Smooth muscle cell (in vitro differentiated cells): ENCODE data around the gene ZNF425. TPM values are rescaled to one million over a fixed set of nuclear protein-coding genes. Genes with fewer than 3 reads are reported as not detected.
"Not testable (repeated sequence)": the region's sequence is repeated elsewhere in the genome, so short reads cannot be mapped to it uniquely, and the experiment has no call there.

Experiments used
- DNase-seq: peaks from one replicate; lab custom pipeline; 2025; ENCODE audit not compliant: unreplicated experiment; lab: John Stamatoyannopoulos, UW
- H2AFZ ChIP-seq: fragments of 200-600 bp; sonication (generic); 2 replicates; pipeline ENCODE4 v1.6.0; 2016; ENCODE audit warnings: antibody characterized with exemption, low read depth, mild to moderate bottlenecking
- H3F3A ChIP-seq: fragments of 200-600 bp; sonication (generic); 2 replicates; pipeline ENCODE4 v1.6.0; 2017; ENCODE audit warnings: antibody characterized with exemption, low read depth
- H3K27ac ChIP-seq: fragments of 200-600 bp; sonication (generic); 2 replicates; pipeline ENCODE4 v1.5.1; 2016; ENCODE audit warnings: low read depth, mild to moderate bottlenecking
- H3K27me3 ChIP-seq: fragments of 200-600 bp; sonication (generic); 2 replicates; pipeline ENCODE4 v1.6.1; 2016; ENCODE audit warnings: low read depth, mild to moderate bottlenecking
- H3K36me3 ChIP-seq: fragments of 200-600 bp; sonication (generic); 2 replicates; pipeline ENCODE4 v1.5.1; 2016; ENCODE audit warnings: low read depth
- H3K4me1 ChIP-seq: fragments of 200-600 bp; sonication (generic); 2 replicates; pipeline ENCODE4 v1.5.1; 2016; ENCODE audit warnings: low read depth
- H3K4me2 ChIP-seq: fragments of 200-600 bp; sonication (generic); 2 replicates; pipeline ENCODE4 v1.6.0; 2016; ENCODE audit warnings: mild to moderate bottlenecking
- H3K4me3 ChIP-seq: fragments of 200-600 bp; sonication (generic); 2 replicates; pipeline ENCODE4 v1.5.1; 2016; ENCODE audit warnings: mild to moderate bottlenecking
- H3K79me2 ChIP-seq: fragments of 200-600 bp; sonication (generic); 2 replicates; pipeline ENCODE4 v1.6.0; 2016; ENCODE audit warnings: low read depth, mild to moderate bottlenecking
- H3K9ac ChIP-seq: fragments of 200-600 bp; sonication (generic); 2 replicates; pipeline ENCODE4 v1.6.0; 2016; ENCODE audit warnings: low read depth
- H3K9me3 ChIP-seq: fragments of 200-600 bp; sonication (generic); replicated peaks from 2 replicates; pipeline ENCODE4 v1.5.1; 2016; ENCODE audit warnings: low read depth
- H4K20me1 ChIP-seq: fragments of 200-600 bp; sonication (generic); 2 replicates; pipeline ENCODE4 v1.6.0; 2016; ENCODE audit warnings: low read depth
- WGBS: methylation state at CpG from one replicate; pipeline ENCODE4 v1.1.7; 2016; ENCODE audit warnings: low lambda C conversion rate; 5-methylcytosine and 5-hydroxymethylcytosine counted together
- polyA plus RNA-seq: library from polyadenylated mRNA; unstranded; fragments of >200 nt; fragmentation: Nextera tagmentation; extraction: Ambion mirVana; gene quantifications from 2 replicates; pipeline ENCODE4 v1.2.1, GENCODE V29; 2016
- total RNA-seq: library from RNA; depleted of rRNA; stranded (reverse); fragments of >200 nt; gene quantifications from 2 replicates; pipeline ENCODE4 v1.2.3, GENCODE V29; 2014
- TF ChIP-seq, protein P1 (sequence below): fragments of 200-600 bp; sonication (generic); IDR thresholded peaks from 2 replicates; pipeline ENCODE4 v1.5.1; 2017; ENCODE audit warnings: borderline replicate concordance, mild to moderate bottlenecking, antibody characterized with exemption; ENCODE audit not compliant: insufficient read depth, poor library complexity, severe bottlenecking

The ZNF425 gene
- total and polyA plus RNA-seq, 2 experiments from 2014 or later: 4.3 to 4.5 TPM

- no peaks in the 10 kb centered on the region for H3F3A ChIP-seq
- TF ChIP-seq, protein P1, sequence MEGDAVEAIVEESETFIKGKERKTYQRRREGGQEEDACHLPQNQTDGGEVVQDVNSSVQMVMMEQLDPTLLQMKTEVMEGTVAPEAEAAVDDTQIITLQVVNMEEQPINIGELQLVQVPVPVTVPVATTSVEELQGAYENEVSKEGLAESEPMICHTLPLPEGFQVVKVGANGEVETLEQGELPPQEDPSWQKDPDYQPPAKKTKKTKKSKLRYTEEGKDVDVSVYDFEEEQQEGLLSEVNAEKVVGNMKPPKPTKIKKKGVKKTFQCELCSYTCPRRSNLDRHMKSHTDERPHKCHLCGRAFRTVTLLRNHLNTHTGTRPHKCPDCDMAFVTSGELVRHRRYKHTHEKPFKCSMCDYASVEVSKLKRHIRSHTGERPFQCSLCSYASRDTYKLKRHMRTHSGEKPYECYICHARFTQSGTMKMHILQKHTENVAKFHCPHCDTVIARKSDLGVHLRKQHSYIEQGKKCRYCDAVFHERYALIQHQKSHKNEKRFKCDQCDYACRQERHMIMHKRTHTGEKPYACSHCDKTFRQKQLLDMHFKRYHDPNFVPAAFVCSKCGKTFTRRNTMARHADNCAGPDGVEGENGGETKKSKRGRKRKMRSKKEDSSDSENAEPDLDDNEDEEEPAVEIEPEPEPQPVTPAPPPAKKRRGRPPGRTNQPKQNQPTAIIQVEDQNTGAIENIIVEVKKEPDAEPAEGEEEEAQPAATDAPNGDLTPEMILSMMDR: no peak
These were observed 54.9 kb downstream of the ZNF425 start for GRCh38 chr7:149071182-149071635.

DNA sequence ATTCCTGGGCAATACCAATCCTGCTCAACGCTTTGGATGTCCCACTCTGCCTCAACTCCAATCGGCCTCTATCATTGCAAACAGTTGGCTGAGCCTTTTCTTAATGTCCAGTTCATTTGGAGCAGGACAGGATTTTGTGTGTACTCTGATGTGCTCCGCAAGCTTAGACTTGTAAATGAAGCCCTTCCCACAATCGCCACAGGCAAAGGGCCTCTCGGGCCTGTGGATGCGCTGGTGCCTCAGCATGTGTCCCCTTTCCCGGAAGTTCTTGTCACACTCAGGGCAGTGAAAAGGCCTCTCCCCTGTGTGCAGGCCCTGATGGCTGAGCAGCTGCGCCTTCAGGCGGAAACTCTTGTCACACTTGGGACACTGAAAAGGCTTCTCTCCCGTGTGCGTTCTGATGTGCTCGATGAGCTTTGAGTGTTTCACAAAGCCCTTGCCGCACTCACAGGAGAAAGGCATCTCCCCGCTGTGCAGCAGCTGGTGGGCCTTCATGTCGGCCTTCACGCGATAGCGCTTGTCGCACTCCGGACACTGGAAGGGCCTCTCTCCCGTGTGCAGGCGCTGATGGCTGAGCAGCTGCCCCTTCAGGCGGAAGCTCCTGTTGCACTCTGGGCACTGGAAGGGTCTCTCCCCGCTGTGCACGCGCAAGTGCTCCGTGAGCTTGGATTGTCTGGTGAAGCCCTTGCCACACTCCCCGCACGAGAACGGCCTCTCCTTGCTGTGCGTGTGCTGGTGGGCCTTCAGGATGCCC is 55.6 kb downstream of the ZNF425 start:
- Histone ChIP-seq H3K27me3 (no peaks in the 10 kb centered on the region), H3K4me1 (no peaks in the 10 kb centered on the region), H4K20me1 (no peaks in the 10 kb centered on the region), H3K79me2 (no peaks in the 10 kb centered on the region), H3K36me3 (no peaks in the 10 kb centered on the region), H3K4me2 (no peak overlapping the region), H3K4me3 (no peak overlapping the region), H3K9ac (no peak overlapping the region), H3F3A (no peaks in the 10 kb centered on the region), H2AFZ (no peak overlapping the region), H3K9me3 (no peaks in the 10 kb centered on the region), H3K27ac (no peak overlapping the region)
- DNase-seq: no peak
- WGBS: 97% methylated on average over 31 of the region's 31 CpGs
- TF ChIP-seq, protein P1: no peak

More at GRCh38 chr7:149071182-149071635, 54.9 kb downstream of the ZNF425 start:
- H3K36me3 ChIP-seq: no peaks in the 10 kb centered on the region
- no peak overlapping the region for H3K4me2 ChIP-seq
- no peak overlapping the region for H3K4me3 ChIP-seq
- H3K9ac ChIP-seq: no peak overlapping the region
- H3K4me1 ChIP-seq: no peaks in the 10 kb centered on the region
- H3K9me3 ChIP-seq: no peaks in the 10 kb centered on the region
- H3K79me2 ChIP-seq: no peaks in the 10 kb centered on the region
- no peaks in the 10 kb centered on the region for H3K27me3 ChIP-seq
- WGBS: 98% methylated on average over 29 of the region's 29 CpGs
- no peak overlapping the region for H2AFZ ChIP-seq
- no peak for DNase-seq
- H3K27ac ChIP-seq: no peak overlapping the region
- H4K20me1 ChIP-seq: no peaks in the 10 kb centered on the region

- TF ChIP-seq, protein P1: no peak
- no peaks in the 10 kb centered on the region for H4K20me1 ChIP-seq
- DNase-seq: no peak
- no peak overlapping the region for H3K4me2 ChIP-seq
- no peak overlapping the region for H3K4me3 ChIP-seq
- no peak overlapping the region for H3K9ac ChIP-seq
- H3F3A ChIP-seq: no peaks in the 10 kb centered on the region
- H2AFZ ChIP-seq: no peak overlapping the region
- no peaks in the 10 kb centered on the region for H3K27me3 ChIP-seq
- no peaks in the 10 kb centered on the region for H3K36me3 ChIP-seq
- no peak overlapping the region for H3K27ac ChIP-seq
- H3K9me3 ChIP-seq: no peaks in the 10 kb centered on the region
- 91% methylated on average over 4 of the region's 4 CpGs for WGBS
- no peaks in the 10 kb centered on the region for H3K79me2 ChIP-seq
- no peaks in the 10 kb centered on the region for H3K4me1 ChIP-seq
These were observed 58.3 kb downstream of the ZNF425 start for GRCh38 chr7:149067869-149068268.

DNA sequence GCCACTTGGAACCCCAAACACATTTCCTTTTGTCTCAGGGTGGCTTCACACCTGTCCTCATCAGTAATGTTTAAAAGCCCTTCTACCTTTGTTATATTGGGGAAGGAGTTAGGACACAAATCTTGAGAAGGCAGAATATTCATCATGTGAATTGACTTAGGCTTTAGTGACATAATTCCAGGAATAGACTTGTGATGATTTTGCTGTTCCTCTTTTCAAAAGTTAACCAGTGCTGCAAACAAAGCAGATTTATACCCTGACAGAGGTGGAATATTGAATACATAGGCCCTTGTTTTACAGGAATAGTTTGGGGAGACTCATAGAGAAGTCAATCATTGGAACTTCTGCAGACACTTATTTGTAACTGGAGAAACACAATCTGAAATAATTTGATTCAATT is 62.6 kb downstream of the ZNF425 start:
- Histone ChIP-seq H3K79me2 (no peaks in the 10 kb centered on the region), H3F3A (no peaks in the 10 kb centered on the region), H3K4me3 (no peak overlapping the region), H3K4me1 (no peaks in the 10 kb centered on the region), H3K27ac (no peak overlapping the region), H3K9me3 (no peaks in the 10 kb centered on the region), H3K4me2 (no peak overlapping the region), H2AFZ (no peak overlapping the region), H3K27me3 (no peaks in the 10 kb centered on the region), H3K9ac (no peak overlapping the region), H3K36me3 (no peaks in the 10 kb centered on the region), H4K20me1 (no peaks in the 10 kb centered on the region)
- DNase-seq: no peak
- TF ChIP-seq, protein P1: no peak

DNA sequence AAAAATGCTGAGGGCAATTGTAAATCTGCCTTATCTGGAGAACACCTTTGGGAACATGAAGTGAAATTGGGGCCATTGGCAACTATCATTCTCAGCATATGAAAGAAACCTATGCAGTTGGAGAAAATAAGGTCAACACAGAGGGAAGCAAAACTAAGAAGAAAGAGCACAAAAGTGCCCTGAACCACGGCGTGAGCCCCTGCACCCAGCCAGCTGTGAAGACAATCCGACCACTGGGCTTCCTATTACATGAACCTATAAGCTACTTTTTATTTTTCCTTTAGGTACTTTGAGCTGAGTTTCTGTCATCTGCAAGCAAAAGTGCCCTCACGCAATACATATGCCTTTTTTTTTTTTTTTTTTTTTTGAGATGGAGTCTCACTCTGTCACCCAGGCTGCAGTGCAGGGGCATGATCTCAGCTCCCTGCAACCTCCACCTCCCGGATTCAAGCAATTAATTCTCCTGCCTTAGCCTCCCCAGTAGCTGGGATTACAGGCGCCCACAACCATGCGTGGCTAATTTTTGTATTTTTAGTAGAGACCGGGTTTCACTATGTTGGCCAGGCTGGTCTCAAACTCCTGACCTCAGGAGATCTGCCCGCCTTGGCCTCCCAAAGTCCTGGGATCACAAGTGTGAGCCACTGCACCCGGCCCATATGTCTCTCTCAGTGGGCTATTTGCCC is 63.8 kb downstream of the ZNF425 start:
- not testable (repeated sequence) for H3K79me2 ChIP-seq, H3K27ac ChIP-seq, H3K4me1 ChIP-seq, H3K9ac ChIP-seq, H3K9me3 ChIP-seq, H3K4me2 ChIP-seq, H3F3A ChIP-seq, H2AFZ ChIP-seq, H3K36me3 ChIP-seq, H4K20me1 ChIP-seq, H3K27me3 ChIP-seq, DNase-seq, H3K4me3 ChIP-seq
- WGBS: 89% methylated on average over 10 of the region's 10 CpGs
